Suprapubic skin (tissue), 4 donors: ENCODE data around the gene RAB31. TPM values are rescaled to one million over a fixed set of nuclear protein-coding genes. Genes with fewer than 3 reads are reported as not detected.

Source experiments
- DNase-seq, 2 donors: peaks; one replicate each; pipeline ENCODE4 v3.0.0-alpha.2; 2019; ENCODE audit warnings: low spot score in 2 of 2
- H3K27ac ChIP-seq: fragments of 200-600 bp; sonication (generic); one replicate; pipeline ENCODE4 v1.5.1; 2019
- H3K27me3 ChIP-seq: fragments of 200-600 bp; sonication (generic); one replicate; pipeline ENCODE4 v1.5.1; 2019
- H3K36me3 ChIP-seq: fragments of 200-600 bp; sonication (generic); one replicate; pipeline ENCODE4 v1.5.1; 2019
- H3K4me1 ChIP-seq: fragments of 200-600 bp; sonication (generic); one replicate; pipeline ENCODE4 v1.5.1; 2019
- H3K4me3 ChIP-seq: fragments of 200-600 bp; sonication (generic); one replicate; pipeline ENCODE4 v1.5.1; 2019; ENCODE audit warnings: mild to moderate bottlenecking
- H3K9me3 ChIP-seq: fragments of 200-600 bp; sonication (generic); one replicate; pipeline ENCODE4 v1.5.1; 2019
- EP300 ChIP-seq: sonication (generic); formaldehyde crosslinking; IDR thresholded peaks from one replicate; pipeline ENCODE4 v1.6.1; 2017; ENCODE audit warnings: antibody characterized with exemption
- POLR2A ChIP-seq, 2 donors: fragments of 450-650 bp; IDR thresholded peaks; one replicate each; pipeline ENCODE4 v1.6.1; 2017; ENCODE audit warnings: antibody characterized with exemption in 2 of 2, mild to moderate bottlenecking in 2 of 2, moderate library complexity in 2 of 2
- POLR2AphosphoS5 ChIP-seq, 3 donors: sonication (generic); formaldehyde crosslinking; IDR thresholded peaks; one replicate each; pipeline ENCODE4 v1.6.1; 2017; ENCODE audit warnings: antibody characterized with exemption in 3 of 3
- WGBS: methylation state at CpG from one replicate; pipeline ENCODE4 v1.1.5; 2018; 5-methylcytosine and 5-hydroxymethylcytosine counted together
- total RNA-seq, 4 donors: library from RNA; depleted of rRNA; stranded (reverse); fragments of >200 nt; gene quantifications; one replicate each; pipeline ENCODE4 v1.1.0, GENCODE V29; 2016
- TF ChIP-seq, protein P1 (sequence below), 2 donors: fragments of 200-600 bp in 1 of 2; fragments of 450-650 bp in 1 of 2; sonication (generic) in 1 of 2; IDR thresholded peaks; one replicate each; pipeline ENCODE4 v1.5.1; 2016 to 2019; ENCODE audit warnings: antibody characterized with exemption in 2 of 2, mild to moderate bottlenecking in 1 of 2, moderate library complexity in 1 of 2

The RAB31 gene
- total RNA-seq, 4 donors from 2014 or later = 5.8 to 15.2 (median 11.4) TPM

DNA sequence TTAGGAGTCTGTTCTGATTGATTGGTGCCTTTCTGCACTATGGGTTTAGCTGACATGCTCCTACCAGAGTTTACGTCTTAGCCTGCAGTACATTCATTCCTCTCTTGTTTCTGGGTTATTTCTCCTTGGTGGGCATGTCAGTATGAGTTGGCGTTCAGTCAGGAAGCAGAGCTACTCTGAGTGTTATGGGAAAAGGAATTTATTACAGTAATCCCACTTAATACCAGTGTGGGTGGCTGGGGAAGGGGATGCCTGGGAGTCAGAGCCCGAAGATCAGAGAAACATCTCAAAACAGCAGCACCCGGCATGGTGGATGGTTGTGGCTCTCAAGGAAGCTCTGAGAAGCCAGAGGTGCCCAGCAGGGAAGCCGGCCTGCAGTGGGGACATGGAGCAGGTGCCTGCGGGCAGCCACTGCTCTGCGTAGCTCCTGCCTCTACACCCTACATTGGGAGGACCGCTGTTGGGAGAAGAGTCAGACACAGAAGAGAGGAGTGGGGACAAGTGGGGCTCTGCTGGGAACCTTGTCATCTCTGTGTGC is 48.9 kb downstream of the RAB31 start:
- WGBS = 87% methylated on average over 8 of the region's 8 CpGs
- H3K27ac ChIP-seq = no peak overlapping the region
- DNase-seq = peak in 1 of 2 donors; percentile 44
- H3K4me3 ChIP-seq = no peak overlapping the region
- H3K27me3 ChIP-seq = no peaks in the 10 kb centered on the region
- no peaks in the 10 kb centered on the region for H3K9me3 ChIP-seq
- TF ChIP-seq, protein P1, sequence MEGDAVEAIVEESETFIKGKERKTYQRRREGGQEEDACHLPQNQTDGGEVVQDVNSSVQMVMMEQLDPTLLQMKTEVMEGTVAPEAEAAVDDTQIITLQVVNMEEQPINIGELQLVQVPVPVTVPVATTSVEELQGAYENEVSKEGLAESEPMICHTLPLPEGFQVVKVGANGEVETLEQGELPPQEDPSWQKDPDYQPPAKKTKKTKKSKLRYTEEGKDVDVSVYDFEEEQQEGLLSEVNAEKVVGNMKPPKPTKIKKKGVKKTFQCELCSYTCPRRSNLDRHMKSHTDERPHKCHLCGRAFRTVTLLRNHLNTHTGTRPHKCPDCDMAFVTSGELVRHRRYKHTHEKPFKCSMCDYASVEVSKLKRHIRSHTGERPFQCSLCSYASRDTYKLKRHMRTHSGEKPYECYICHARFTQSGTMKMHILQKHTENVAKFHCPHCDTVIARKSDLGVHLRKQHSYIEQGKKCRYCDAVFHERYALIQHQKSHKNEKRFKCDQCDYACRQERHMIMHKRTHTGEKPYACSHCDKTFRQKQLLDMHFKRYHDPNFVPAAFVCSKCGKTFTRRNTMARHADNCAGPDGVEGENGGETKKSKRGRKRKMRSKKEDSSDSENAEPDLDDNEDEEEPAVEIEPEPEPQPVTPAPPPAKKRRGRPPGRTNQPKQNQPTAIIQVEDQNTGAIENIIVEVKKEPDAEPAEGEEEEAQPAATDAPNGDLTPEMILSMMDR (IDR thresholded peaks at IDR 0.05) = no peak
- TF ChIP-seq EP300 = no peak
- no peak for TF ChIP-seq POLR2A (IDR thresholded peaks at IDR 0.05)
- no peak for TF ChIP-seq POLR2AphosphoS5 (IDR thresholded peaks at IDR 0.05)
- H3K4me1 ChIP-seq = no peaks in the 10 kb centered on the region
- no peaks in the 10 kb centered on the region for H3K36me3 ChIP-seq

DNA sequence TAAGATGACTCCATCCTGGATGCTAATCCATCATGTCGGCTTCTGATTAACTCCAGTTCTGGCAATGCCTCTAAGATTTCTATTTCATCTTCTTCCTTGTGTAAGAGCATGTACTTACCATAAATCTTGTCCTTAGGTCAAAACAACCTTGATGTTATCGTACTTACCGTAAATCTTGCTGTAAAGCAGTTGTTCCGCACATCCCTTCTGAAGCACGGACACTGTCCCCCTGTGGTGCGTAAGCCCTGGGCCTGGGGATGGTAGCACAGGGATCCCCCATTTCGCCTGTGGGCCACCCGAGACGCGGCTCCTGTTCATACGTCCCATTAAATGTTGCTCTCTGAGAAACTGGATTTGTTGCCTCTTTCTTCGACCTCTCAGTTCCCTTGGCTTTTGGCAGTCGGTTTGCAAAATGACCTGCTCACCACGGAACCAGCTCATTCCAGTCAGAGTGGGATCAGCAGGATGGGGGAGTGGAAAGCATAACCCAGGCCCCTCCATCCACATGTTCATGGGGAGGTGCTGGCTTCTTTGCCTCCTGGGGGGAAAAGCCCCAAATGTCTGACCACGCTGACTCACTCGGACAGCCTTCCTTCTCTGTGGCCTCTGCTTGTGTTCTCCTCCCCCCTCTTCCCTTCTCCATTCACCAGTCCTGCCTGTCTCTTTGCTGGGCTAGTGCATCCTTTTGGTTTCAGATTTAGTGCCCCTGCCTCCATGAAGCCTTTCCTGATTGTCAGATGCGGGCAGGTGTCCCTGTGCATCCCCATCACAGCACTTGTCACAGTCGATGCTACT is 49.9 kb downstream of the RAB31 start:
- no peaks in the 10 kb centered on the region for H3K9me3 ChIP-seq
- H3K27me3 ChIP-seq = no peaks in the 10 kb centered on the region
- peak in 1 of 2 donors; percentile 40 for DNase-seq
- H3K4me3 ChIP-seq = no peak overlapping the region
- no peak for TF ChIP-seq POLR2A (IDR thresholded peaks at IDR 0.05)
- TF ChIP-seq, protein P1 (IDR thresholded peaks at IDR 0.05) = no peak
- no peak for TF ChIP-seq EP300
- TF ChIP-seq POLR2AphosphoS5 (IDR thresholded peaks at IDR 0.05) = no peak
- no peaks in the 10 kb centered on the region for H3K36me3 ChIP-seq
- H3K27ac ChIP-seq = no peak overlapping the region
- WGBS = 80% methylated on average over 18 of the region's 18 CpGs
- H3K4me1 ChIP-seq = no peaks in the 10 kb centered on the region

DNA sequence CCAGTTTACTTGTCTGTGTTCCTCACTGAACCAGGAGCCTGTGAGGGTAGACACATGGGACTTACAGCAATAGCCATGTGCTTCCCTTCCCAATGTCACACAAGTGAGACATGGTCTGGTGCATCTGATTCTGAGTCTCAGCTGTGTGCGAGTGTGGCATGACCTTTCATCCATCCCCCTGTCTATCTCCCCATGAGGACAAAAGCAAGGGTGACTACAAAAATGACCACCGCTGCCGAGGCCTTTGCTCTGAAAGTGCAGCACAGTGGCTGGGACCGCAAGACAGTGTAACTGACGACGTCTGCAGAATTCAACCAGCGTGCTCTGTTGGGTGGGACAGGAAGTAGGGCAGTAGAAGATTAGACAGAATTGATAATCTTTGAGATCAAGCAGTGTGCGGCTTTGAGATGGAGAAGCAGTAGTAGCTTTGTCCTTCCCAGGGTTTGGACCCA is 50.5 kb downstream of the RAB31 start:
- Histone ChIP-seq H3K27me3 (no peaks in the 10 kb centered on the region), H3K4me1 (no peaks in the 10 kb centered on the region), H3K4me3 (no peak overlapping the region), H3K27ac (no peak overlapping the region), H3K9me3 (no peaks in the 10 kb centered on the region), H3K36me3 (no peaks in the 10 kb centered on the region)
- DNase-seq = no peak
- 80% methylated on average over 8 of the region's 8 CpGs for WGBS
- TF ChIP-seq POLR2A (IDR thresholded peaks at IDR 0.05) = no peak
- no peak for TF ChIP-seq POLR2AphosphoS5 (IDR thresholded peaks at IDR 0.05)
- TF ChIP-seq, protein P1 (IDR thresholded peaks at IDR 0.05) = no peak
- no peak for TF ChIP-seq EP300

DNA sequence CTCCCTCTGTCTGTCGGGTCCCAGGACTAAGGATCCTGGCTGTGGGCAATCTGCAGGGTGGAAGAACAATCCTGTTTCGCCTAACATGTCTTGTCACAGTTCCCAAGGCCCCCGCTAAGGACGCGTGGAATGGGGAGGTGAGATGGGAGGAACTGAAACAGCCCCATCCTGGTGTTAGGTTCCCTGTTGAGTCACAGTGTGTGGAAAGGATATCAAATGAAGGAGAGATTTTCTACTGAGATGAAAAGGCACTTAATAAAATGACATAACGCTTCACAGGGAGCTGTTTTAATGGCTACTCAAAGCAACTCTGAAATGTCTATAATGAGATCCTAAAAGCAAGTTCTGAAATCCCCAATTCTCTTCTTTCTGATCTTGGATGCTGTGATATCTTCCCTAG is 52.5 kb downstream of the RAB31 start:
- 75% methylated on average over 6 of the region's 6 CpGs for WGBS
- no peak overlapping the region for H3K27ac ChIP-seq
- H3K4me1 ChIP-seq = no peaks in the 10 kb centered on the region
- DNase-seq = peak in 1 of 2 donors; percentile 47
- no peaks in the 10 kb centered on the region for H3K27me3 ChIP-seq
- TF ChIP-seq POLR2A (IDR thresholded peaks at IDR 0.05) (no peak), EP300 (no peak), POLR2AphosphoS5 (IDR thresholded peaks at IDR 0.05) (no peak)
- TF ChIP-seq, protein P1 (IDR thresholded peaks at IDR 0.05) = no peak
- no peaks in the 10 kb centered on the region for H3K36me3 ChIP-seq
- H3K9me3 ChIP-seq = no peaks in the 10 kb centered on the region
- H3K4me3 ChIP-seq = no peak overlapping the region

DNA sequence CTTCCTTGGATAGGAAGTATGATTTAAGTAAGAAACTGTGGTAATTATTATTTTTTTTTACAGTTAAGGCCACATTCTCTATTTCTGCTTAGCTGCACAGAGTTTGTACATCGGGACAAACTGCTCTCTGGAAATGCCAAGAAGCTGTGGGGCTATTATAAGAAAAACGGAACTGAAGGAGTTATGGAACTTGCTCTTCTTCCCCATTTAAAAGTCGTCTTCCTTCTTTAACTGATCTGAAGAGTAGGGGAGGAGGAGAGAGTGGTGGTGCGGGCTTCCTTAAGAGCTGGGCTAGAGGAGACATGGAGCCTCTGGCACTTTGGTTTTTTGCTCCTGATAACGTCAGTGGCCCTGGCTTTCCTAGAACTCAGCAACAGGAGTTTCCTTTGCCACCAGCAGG is 54.4 kb downstream of the RAB31 start:
- H3K4me1 ChIP-seq = peaks cover 9% of the 10 kb centered on the region
- no peak overlapping the region for H3K4me3 ChIP-seq
- whole genome bisulfite sequencing = 88% methylated on average over 5 of the region's 5 CpGs
- H3K9me3 ChIP-seq = no peaks in the 10 kb centered on the region
- H3K27ac ChIP-seq = no peak overlapping the region
- no peaks in the 10 kb centered on the region for H3K36me3 ChIP-seq
- H3K27me3 ChIP-seq = no peaks in the 10 kb centered on the region
- no peak for DNase-seq
- TF ChIP-seq, protein P1 (IDR thresholded peaks at IDR 0.05) = no peak
- no peak for TF ChIP-seq POLR2A (IDR thresholded peaks at IDR 0.05)
- TF ChIP-seq EP300 = no peak
- no peak for TF ChIP-seq POLR2AphosphoS5 (IDR thresholded peaks at IDR 0.05)
